Measurements from ENCODE around the gene RTKN. TPM values are rescaled to one million over a fixed set of nuclear protein-coding genes. Genes with fewer than 3 reads are reported as not detected.

Gene RTKN
- total and polyA plus RNA-seq, 10 of the 15 experiments (the other 5 are each of a cell fraction or from before 2014, with no cell fraction given): 0.50 to 12.3 (median 5.4) TPM

- WGBS (ENCODE audit: insufficient coverage, insufficient replicate concordance, low lambda C conversion rate, missing lambda C conversion rate): 69% methylated on average over 11 of the region's 11 CpGs
- H3K36me3 ChIP-seq (ENCODE audit: control insufficient read depth in 2 of 2, insufficient read depth in 2 of 2, low read length in 1 of 2): peaks cover 0 to 4% of the 10 kb centered on the region in 2 experiments; a peak in 1 of 4 replicates
- ATAC-seq: no peak
These were observed 11.2 kb downstream of the RTKN start for GRCh38 chr2:74430502-74430901.

GRCh38 chr2:74429487-74430451 lies 12.0 kb downstream of the RTKN start:
- no peak overlapping the region for H3K9ac ChIP-seq (ENCODE audit: control insufficient read depth, insufficient read depth, low read length)

More at GRCh38 chr2:74430502-74430901, 11.2 kb downstream of the RTKN start:
- intact Hi-C loops (cut with micrococcal nuclease; ENCODE audit: unreplicated experiment): no loop called here
- H3K4me1 ChIP-seq (ENCODE audit: control insufficient read depth, insufficient read depth, low read length): no peaks in the 10 kb centered on the region
- SMC1A ChIA-PET (ENCODE audit: uncharacterized antibody, unreplicated experiment): interaction anchor here (1.2 to 2.1 kb wide), 4 partner anchors 8 to 96 kb away, joined by 3 to 8 read pairs (median 4); no protein-coding TSS in a partner anchor
- H3K27me3 ChIP-seq (replicated peaks in 1 of 2; ENCODE audit: control insufficient read depth in 2 of 2, insufficient read depth in 2 of 2, low read length in 1 of 2): no peaks in the 10 kb centered on the region
- RAD21 ChIA-PET (ENCODE audit: unreplicated experiment): no interaction called here
- CTCF ChIA-PET: no interaction called here
- no peak overlapping the region for H3K9ac ChIP-seq (ENCODE audit: control insufficient read depth, insufficient read depth, low read length)
- no peak overlapping the region for H3K4me3 ChIP-seq
- no peaks in the 10 kb centered on the region for H4K20me1 ChIP-seq (ENCODE audit: control insufficient read depth, insufficient read depth)
- no peaks in the 10 kb centered on the region for H3K79me2 ChIP-seq (ENCODE audit: control insufficient read depth, insufficient read depth, low read length)
- H3K27ac ChIP-seq (ENCODE audit: control insufficient read depth, insufficient read depth): no peak overlapping the region
- no TSS peak for BruUV-seq (replicated peaks)
- no peak for FAIRE-seq
- no peaks in the 10 kb centered on the region for H3K9me3 ChIP-seq (replicated peaks; ENCODE audit: control insufficient read depth, insufficient read depth, low read length)
- H2AFZ ChIP-seq (ENCODE audit: control insufficient read depth, low read depth, low read length): no peak overlapping the region
- H3K4me2 ChIP-seq (ENCODE audit: control insufficient read depth, insufficient read depth): no peak overlapping the region
- POLR2A ChIA-PET: no interaction called here
- no peak for DNase-seq (ENCODE audit: low read depth, low spot score)
- in situ Hi-C loops (cut with MboI): no loop called here
- no peak for TF ChIP-seq KLF5 (IDR thresholded peaks at IDR 0.05; ENCODE audit: partially characterized antibody)
- TF ChIP-seq TAF1 (IDR thresholded peaks at IDR 0.05; ENCODE audit: borderline replicate concordance, low read depth, low read length): no peak

More at GRCh38 chr2:74429487-74430451, 12.0 kb downstream of the RTKN start:
- Histone ChIP-seq H3K9me3 (replicated peaks; ENCODE audit: control insufficient read depth, insufficient read depth, low read length) (no peaks in the 10 kb centered on the region), H3K36me3 (ENCODE audit: control insufficient read depth in 2 of 2, insufficient read depth in 2 of 2, low read length in 1 of 2) (peaks cover 0 to 8% of the 10 kb centered on the region in 2 experiments; a peak in 1 of 4 replicates), H4K20me1 (ENCODE audit: control insufficient read depth, insufficient read depth) (no peaks in the 10 kb centered on the region), H3K27ac (ENCODE audit: control insufficient read depth, insufficient read depth) (no peak overlapping the region), H3K27me3 (replicated peaks in 1 of 2; ENCODE audit: control insufficient read depth in 2 of 2, insufficient read depth in 2 of 2, low read length in 1 of 2) (no peaks in the 10 kb centered on the region), H3K4me3 (no peak overlapping the region), H3K79me2 (ENCODE audit: control insufficient read depth, insufficient read depth, low read length) (no peaks in the 10 kb centered on the region), H3K4me2 (ENCODE audit: control insufficient read depth, insufficient read depth) (no peak overlapping the region), H2AFZ (ENCODE audit: control insufficient read depth, low read depth, low read length) (no peak overlapping the region), H3K4me1 (ENCODE audit: control insufficient read depth, insufficient read depth, low read length) (no peaks in the 10 kb centered on the region)
- ChIA-PET RAD21 (ENCODE audit: unreplicated experiment) (no interaction called here), POLR2A (interaction anchor here (1.1 kb wide), 1 partner anchor 10 kb away, joined by 3 read pairs; no protein-coding TSS in a partner anchor), SMC1A (ENCODE audit: uncharacterized antibody, unreplicated experiment) (interaction anchor here (1.5 kb wide), 1 partner anchor 95 kb away, joined by 3 read pairs; no protein-coding TSS in a partner anchor), CTCF (interaction anchor here (0.7 kb wide), 1 partner anchor 23 kb away, joined by 3 read pairs; no protein-coding TSS in a partner anchor)
- in situ Hi-C loops (cut with MboI): no loop called here
- FAIRE-seq (no peak), ATAC-seq (no peak; the same call in 2 of the 3 replicates), DNase-seq (ENCODE audit: low read depth, low spot score) (no peak)
- intact Hi-C loops (cut with micrococcal nuclease; ENCODE audit: unreplicated experiment): no loop called here
- no TSS peak for BruUV-seq (replicated peaks)
- TF ChIP-seq, protein P1, sequence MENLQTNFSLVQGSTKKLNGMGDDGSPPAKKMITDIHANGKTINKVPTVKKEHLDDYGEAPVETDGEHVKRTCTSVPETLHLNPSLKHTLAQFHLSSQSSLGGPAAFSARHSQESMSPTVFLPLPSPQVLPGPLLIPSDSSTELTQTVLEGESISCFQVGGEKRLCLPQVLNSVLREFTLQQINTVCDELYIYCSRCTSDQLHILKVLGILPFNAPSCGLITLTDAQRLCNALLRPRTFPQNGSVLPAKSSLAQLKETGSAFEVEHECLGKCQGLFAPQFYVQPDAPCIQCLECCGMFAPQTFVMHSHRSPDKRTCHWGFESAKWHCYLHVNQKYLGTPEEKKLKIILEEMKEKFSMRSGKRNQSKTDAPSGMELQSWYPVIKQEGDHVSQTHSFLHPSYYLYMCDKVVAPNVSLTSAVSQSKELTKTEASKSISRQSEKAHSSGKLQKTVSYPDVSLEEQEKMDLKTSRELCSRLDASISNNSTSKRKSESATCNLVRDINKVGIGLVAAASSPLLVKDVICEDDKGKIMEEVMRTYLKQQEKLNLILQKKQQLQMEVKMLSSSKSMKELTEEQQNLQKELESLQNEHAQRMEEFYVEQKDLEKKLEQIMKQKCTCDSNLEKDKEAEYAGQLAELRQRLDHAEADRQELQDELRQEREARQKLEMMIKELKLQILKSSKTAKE (IDR thresholded peaks at IDR 0.05; ENCODE audit: low read depth, poor library complexity, severe bottlenecking): no peak
- TF ChIP-seq ZNF274 (IDR thresholded peaks at IDR 0.05; ENCODE audit: insufficient read depth, insufficient read length) (no peak), BMI1 (IDR thresholded peaks at IDR 0.05; ENCODE audit: borderline replicate concordance) (no peak), KLF5 (IDR thresholded peaks at IDR 0.05; ENCODE audit: partially characterized antibody) (no peak), RBBP5 (conservative IDR thresholded peaks at IDR 0.05) (no peak), EZH2 (IDR thresholded peaks at IDR 0.05; ENCODE audit: borderline replicate concordance, control insufficient read depth, low read depth, low read length) (no peak)
- TF ChIP-seq, protein P2, sequence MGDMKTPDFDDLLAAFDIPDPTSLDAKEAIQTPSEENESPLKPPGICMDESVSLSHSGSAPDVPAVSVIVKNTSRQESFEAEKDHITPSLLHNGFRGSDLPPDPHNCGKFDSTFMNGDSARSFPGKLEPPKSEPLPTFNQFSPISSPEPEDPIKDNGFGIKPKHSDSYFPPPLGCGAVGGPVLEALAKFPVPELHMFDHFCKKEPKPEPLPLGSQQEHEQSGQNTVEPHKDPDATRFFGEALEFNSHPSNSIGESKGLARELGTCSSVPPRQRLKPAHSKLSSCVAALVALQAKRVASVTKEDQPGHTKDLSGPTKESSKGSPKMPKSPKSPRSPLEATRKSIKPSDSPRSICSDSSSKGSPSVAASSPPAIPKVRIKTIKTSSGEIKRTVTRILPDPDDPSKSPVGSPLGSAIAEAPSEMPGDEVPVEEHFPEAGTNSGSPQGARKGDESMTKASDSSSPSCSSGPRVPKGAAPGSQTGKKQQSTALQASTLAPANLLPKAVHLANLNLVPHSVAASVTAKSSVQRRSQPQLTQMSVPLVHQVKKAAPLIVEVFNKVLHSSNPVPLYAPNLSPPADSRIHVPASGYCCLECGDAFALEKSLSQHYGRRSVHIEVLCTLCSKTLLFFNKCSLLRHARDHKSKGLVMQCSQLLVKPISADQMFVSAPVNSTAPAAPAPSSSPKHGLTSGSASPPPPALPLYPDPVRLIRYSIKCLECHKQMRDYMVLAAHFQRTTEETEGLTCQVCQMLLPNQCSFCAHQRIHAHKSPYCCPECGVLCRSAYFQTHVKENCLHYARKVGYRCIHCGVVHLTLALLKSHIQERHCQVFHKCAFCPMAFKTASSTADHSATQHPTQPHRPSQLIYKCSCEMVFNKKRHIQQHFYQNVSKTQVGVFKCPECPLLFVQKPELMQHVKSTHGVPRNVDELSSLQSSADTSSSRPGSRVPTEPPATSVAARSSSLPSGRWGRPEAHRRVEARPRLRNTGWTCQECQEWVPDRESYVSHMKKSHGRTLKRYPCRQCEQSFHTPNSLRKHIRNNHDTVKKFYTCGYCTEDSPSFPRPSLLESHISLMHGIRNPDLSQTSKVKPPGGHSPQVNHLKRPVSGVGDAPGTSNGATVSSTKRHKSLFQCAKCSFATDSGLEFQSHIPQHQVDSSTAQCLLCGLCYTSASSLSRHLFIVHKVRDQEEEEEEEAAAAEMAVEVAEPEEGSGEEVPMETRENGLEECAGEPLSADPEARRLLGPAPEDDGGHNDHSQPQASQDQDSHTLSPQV (IDR thresholded peaks at IDR 0.05): no peak
- WGBS (ENCODE audit: insufficient coverage, insufficient replicate concordance, low lambda C conversion rate, missing lambda C conversion rate): 62% methylated on average over 14 of the region's 18 CpGs
